OCI-LY7 (cell line): ENCODE data around the gene DAB1.

ENCODE experiments used
- CTCF ChIP-seq: fragments of 200-600 bp; sonication (generic); conservative IDR thresholded peaks from 2 replicates; pipeline ENCODE4 v1.5.1; 2014; ENCODE audit warnings: mild to moderate bottlenecking, antibody characterized with exemption, low read length, moderate library complexity, mixed read lengths
- EZH2phosphoT487 ChIP-seq: fragments of 200-600 bp; sonication (generic); IDR thresholded peaks from 2 replicates; pipeline ENCODE4 v1.6.1; 2018; ENCODE audit warnings: low read depth, borderline replicate concordance, mild to moderate bottlenecking, mixed run types, antibody characterized with exemption, low read length, moderate library complexity, mixed read lengths

GRCh38 chr1:57214951-57215575 is 208.8 kb downstream of the DAB1 start:
- no peak for TF ChIP-seq CTCF
- no peak for TF ChIP-seq EZH2phosphoT487
